IPS-18a (cell line): ENCODE results near the gene PTPRN2.

Source experiments
- H3K27ac ChIP-seq: one replicate; pipeline ENCODE4 v1.5.1; 2013; ENCODE audit warnings: low read length
- H3K27me3 ChIP-seq: one replicate; pipeline ENCODE4 v1.6.1; 2013; ENCODE audit warnings: mild to moderate bottlenecking, low read length; ENCODE audit not compliant: control insufficient read depth, insufficient read depth
- H3K36me3 ChIP-seq: one replicate; pipeline ENCODE4 v1.6.1; 2013; ENCODE audit warnings: low read depth, low read length; ENCODE audit not compliant: control insufficient read depth
- H3K4me1 ChIP-seq: one replicate; pipeline ENCODE4 v1.6.1; 2013; ENCODE audit warnings: low read depth, low read length; ENCODE audit not compliant: control insufficient read depth
- H3K4me3 ChIP-seq: one replicate; pipeline ENCODE4 v1.5.1; 2013; ENCODE audit warnings: low read length
- H3K9ac ChIP-seq: one replicate; pipeline ENCODE4 v1.6.1; 2013; ENCODE audit warnings: mild to moderate bottlenecking, low read length, moderate library complexity
- H3K9me3 ChIP-seq: one replicate; pipeline ENCODE4 v1.6.1; 2013; ENCODE audit warnings: low read depth, low read length; ENCODE audit not compliant: control insufficient read depth

The PTPRN2 gene

DNA sequence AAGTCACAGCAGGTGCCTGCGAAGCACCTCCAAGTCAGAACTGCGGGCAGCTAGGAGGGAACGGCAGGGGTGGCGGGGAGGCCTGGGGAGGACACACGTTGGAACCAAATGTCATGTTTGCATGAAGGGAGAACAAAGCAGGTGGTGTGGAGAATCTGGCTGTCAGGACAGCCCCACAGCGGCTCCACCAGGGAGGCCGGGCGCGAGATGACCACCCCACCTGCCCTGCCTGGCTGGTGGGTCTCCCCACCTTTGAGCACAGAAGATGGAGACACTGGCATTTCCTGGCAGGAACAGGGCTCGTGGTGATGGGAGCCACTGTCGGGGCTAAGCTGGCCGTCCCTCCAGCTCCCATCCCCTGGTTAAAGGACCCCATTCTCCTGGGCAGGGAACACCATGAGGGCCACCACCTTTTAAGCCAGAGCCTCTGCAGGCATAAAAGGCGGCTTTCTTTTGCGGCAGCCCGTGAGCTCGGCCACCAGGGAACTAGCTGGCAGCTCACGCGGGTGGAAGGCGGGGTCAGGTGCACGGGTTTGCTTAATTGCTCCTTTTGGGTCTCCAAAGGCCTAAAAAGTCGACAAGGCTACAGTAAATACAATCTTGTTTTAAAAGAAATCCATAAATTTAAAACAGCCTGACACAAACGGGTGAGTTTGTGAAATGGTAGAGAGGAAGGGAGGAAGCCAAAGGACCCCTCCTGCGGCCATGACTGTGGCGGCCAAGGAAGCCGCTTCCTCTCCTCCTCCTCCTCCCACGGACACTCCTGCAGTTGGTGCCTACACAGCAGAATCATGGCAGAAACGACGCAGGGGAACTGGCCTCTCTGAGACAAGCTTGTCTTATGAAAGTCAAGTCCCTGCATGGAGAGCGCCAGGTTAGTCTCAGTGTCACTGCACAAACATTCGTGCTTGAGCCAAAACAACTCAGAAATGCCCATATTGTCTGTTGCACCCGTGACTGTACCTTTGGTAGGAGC is 1037.0 kb downstream of the PTPRN2 start:
- H3K27ac ChIP-seq: no peak overlapping the region
- no peak overlapping the region for H3K4me3 ChIP-seq
- no peaks in the 10 kb centered on the region for H3K9me3 ChIP-seq
- H3K27me3 ChIP-seq: no peaks in the 10 kb centered on the region
- H3K36me3 ChIP-seq: no peaks in the 10 kb centered on the region
- H3K9ac ChIP-seq: no peak overlapping the region
- no peaks in the 10 kb centered on the region for H3K4me1 ChIP-seq

DNA sequence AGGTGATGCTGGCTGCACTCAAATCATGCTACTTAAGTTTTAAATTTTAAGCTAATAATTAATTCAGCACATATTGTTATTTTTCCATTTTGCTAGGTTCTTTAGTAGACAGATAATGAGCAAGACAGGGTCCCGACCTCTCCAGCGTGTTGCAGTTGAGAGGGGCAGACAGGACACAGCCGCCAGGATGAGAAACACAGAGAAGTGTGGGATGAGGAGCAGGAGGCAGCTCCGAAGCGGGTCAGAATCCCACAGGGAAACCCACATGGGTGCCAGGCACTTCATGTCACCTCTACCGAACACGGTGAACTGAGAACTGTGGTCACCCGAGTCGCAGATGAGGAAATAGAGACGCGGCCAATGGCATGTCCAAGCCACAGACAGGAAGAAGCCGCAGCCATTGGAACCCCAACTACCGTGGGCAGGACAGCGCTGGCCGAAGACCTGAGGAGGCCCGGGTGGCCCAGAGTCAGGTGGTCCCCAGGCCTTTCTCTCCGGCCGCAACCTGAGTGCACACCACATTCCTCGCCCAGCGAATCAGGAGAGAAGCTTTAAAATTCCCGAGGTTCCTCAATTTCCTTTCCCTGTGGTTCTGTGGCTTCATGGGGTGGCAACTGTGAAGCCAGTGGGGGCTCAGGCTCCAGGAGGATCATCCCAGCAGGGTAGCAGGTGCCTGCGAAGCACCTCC is 1037.9 kb downstream of the PTPRN2 start:
- no peak overlapping the region for H3K27ac ChIP-seq
- no peaks in the 10 kb centered on the region for H3K4me1 ChIP-seq
- H3K9ac ChIP-seq: no peak overlapping the region
- no peaks in the 10 kb centered on the region for H3K27me3 ChIP-seq
- no peak overlapping the region for H3K4me3 ChIP-seq
- H3K36me3 ChIP-seq: no peaks in the 10 kb centered on the region
- H3K9me3 ChIP-seq: no peaks in the 10 kb centered on the region

DNA sequence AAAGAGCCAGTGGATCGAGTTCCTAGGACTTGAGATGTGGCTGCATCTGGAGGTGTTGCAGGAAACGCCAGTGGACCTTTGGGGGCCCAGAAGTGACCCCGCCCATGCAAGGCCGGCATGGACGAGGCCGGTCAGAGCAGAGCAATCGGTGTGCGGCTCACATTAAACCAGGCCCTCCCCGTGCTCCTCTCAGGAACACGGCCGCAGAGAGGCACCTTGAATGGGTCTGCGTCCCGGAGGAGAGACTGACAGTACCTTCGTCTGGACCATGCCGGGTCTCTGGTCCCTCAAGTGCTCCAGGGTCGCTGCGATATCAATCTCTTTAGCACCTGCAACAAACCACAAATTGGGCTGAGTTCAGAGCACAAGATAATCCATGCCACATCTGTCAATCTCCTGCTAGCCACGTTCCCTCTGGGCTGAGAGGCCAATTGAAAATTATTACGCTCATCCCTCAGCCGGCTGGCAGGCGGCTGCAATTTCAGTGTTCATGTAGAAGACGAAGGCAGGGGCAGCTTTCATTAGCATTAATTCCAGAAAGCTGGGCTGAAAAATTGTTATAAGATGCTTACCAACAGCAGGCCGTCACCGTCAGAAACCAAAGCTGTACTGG is 1038.8 kb downstream of the PTPRN2 start:
- Histone ChIP-seq H3K27ac (no peak overlapping the region), H3K27me3 (no peaks in the 10 kb centered on the region), H3K9ac (no peak overlapping the region), H3K36me3 (no peaks in the 10 kb centered on the region), H3K9me3 (no peaks in the 10 kb centered on the region), H3K4me3 (no peak overlapping the region), H3K4me1 (no peaks in the 10 kb centered on the region)

DNA sequence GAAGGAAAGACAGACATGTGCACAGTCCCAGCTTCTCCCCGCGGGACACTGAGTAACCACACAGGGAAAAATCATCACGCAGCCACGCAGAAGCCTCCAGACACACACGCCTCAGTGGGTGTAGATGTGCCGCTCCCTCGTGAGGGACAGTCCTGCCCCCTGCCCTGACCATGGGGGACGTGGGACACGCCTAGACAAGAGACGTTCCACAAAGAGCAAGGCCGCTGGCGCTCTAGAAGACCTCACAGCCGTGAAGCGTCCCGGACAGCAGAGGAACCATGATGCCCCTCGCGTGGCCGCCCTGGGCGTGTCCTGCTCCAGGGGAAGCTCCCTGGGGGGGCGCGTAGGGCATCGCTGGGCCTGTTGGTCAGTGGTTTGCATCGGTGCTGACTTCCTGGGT is 1040.0 kb downstream of the PTPRN2 start:
- Histone ChIP-seq H3K9me3 (no peaks in the 10 kb centered on the region), H3K4me3 (no peak overlapping the region), H3K4me1 (no peaks in the 10 kb centered on the region), H3K27me3 (no peaks in the 10 kb centered on the region), H3K36me3 (no peaks in the 10 kb centered on the region), H3K27ac (no peak overlapping the region), H3K9ac (no peak overlapping the region)

DNA sequence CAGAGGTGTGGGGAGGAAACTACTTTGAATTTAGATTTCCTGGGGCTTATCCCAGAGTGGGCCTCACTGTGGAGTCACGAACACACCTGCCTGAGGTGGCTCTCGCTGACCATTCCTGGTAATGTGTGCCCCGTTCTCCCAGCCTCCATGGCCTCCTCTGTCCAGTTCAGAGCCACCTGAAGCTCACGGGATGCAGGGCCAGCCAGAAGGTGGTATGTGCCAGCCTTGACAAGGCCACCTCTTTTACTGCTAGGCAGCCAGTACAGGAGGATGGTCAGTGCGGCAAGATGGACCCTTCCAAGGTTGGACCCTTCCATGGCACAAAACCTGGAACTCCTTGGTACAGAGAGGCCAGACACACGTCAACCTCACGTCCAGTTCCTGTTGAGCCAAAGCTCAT is 1040.5 kb downstream of the PTPRN2 start:
- H3K27ac ChIP-seq: no peak overlapping the region
- no peaks in the 10 kb centered on the region for H3K4me1 ChIP-seq
- H3K9ac ChIP-seq: no peak overlapping the region
- no peaks in the 10 kb centered on the region for H3K9me3 ChIP-seq
- no peaks in the 10 kb centered on the region for H3K27me3 ChIP-seq
- H3K36me3 ChIP-seq: no peaks in the 10 kb centered on the region
- H3K4me3 ChIP-seq: no peak overlapping the region

DNA sequence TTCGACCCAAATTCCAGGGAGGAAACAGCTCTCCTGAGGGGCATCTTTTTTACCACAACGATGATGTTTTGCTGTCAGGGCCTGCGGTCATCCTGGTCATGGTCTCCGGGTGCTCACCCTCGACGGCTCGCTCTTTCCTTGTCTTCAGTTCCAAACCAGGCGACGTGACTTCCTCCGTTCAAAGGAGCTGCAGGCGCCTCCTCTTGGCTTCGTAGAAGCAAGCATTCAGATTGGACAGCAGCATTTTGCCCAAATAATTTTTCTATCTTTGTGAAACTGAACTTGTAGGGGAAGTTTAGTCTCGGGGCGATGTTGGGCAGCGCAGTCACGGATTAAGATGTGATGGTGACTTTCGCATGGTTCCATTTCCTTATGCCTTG is 1042.0 kb downstream of the PTPRN2 start:
- no peak overlapping the region for H3K4me3 ChIP-seq
- H3K27ac ChIP-seq: no peak overlapping the region
- no peaks in the 10 kb centered on the region for H3K4me1 ChIP-seq
- no peaks in the 10 kb centered on the region for H3K27me3 ChIP-seq
- no peaks in the 10 kb centered on the region for H3K36me3 ChIP-seq
- no peak overlapping the region for H3K9ac ChIP-seq
- no peaks in the 10 kb centered on the region for H3K9me3 ChIP-seq

DNA sequence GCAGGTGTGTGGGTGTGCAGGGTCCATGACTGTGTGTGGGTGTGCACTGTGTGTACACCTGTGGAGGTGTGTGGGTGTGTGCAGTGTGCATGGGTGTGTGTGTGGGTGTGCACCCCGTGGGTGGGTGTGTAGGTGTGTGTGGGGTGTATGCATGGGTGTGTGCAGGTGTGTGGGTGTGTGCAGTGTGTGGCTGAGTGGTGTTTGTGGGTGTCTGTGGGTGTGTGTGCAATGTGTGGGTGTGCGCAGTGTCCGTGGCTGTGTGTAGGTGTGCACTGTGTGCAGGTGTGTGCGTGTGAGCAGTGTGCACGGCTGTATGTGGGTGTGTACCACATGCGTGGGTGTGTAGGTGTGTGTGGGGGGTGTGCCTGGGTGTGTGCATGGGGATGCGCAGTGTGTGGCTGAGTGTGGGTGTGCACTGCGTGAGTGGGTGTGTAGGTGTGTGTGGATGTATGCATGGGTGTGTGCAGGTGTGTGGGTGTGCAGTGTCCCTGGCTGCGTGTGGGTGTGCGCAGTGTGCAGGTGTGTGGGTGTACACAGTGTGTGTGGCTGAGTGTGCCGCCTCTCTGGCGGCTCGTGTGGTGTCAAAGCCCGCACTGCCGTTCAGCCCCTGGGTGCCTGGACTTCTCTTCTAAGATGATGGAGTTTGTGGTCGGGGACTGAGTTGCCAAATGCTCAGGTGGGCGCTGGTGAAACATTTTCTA is 1042.5 kb downstream of the PTPRN2 start:
- Histone ChIP-seq H3K4me3 (no peak overlapping the region), H3K27ac (no peak overlapping the region), H3K9me3 (no peaks in the 10 kb centered on the region), H3K4me1 (no peaks in the 10 kb centered on the region), H3K36me3 (no peaks in the 10 kb centered on the region), H3K9ac (no peak overlapping the region), H3K27me3 (no peaks in the 10 kb centered on the region)

DNA sequence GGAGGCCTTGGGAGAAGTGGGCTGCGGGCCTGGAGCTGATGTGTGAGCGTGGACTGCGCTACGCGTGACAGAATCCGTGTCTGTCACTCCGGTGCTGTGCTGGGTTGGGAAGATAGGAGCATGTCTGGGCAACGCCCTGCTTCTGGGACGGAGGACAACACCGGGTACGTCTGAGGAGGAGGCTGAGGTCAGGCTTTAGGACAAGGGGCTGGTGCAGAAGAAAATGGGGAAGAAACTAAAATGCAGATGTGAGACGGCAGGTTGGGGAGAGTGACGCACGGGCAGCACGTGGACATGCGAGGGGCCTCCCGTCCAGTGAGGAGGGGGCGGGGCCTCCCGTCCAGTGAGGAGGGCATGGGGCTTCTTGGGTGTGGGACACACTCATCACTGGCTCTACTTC is 1043.4 kb downstream of the PTPRN2 start:
- Histone ChIP-seq H3K4me3 (no peak overlapping the region), H3K9me3 (no peaks in the 10 kb centered on the region), H3K27ac (no peak overlapping the region), H3K9ac (no peak overlapping the region), H3K27me3 (no peaks in the 10 kb centered on the region), H3K4me1 (no peaks in the 10 kb centered on the region), H3K36me3 (no peaks in the 10 kb centered on the region)

DNA sequence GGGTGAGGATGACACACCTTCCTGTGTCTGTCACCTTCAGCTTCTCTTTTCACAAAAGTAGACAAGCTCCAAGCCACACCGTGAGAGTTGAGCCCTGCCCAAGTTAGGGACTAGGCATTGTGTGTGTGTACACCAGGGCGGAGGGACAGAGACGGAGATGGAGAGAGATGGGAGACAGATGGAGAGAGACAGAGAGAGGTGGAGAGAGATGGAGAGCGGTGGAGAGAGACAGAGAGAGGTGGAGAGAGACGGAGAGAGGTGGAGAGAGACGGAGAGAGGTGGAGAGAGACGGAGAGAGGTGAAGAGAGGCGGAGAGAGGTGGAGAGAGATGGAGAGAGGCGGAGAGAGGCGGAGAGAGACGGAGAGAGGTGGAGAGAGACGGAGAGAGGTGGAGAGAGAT is 1043.8 kb downstream of the PTPRN2 start:
- H3K27me3 ChIP-seq: no peaks in the 10 kb centered on the region
- no peaks in the 10 kb centered on the region for H3K4me1 ChIP-seq
- no peak overlapping the region for H3K4me3 ChIP-seq
- H3K36me3 ChIP-seq: no peaks in the 10 kb centered on the region
- no peaks in the 10 kb centered on the region for H3K9me3 ChIP-seq
- H3K27ac ChIP-seq: no peak overlapping the region
- H3K9ac ChIP-seq: no peak overlapping the region

DNA sequence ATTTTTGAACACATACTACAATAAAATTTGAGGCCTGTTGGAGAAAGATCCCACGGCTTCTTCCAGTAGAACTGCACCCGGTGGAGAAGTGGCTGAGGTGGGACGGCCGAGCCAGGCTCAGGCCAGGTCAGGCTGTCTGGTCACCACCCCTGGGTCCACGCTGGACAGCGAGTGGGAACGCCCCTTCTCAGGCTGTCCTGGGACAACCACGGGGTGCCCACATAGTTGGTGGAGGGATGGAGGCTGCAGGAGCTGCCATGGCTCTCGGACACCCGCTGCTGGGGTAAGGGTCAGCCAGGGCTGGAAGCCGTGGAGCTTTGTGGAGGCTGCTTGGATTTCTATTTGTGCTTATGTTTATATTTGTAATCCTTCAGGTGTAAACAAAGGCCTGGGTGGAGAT is 1044.3 kb downstream of the PTPRN2 start:
- H3K4me3 ChIP-seq: no peak overlapping the region
- no peaks in the 10 kb centered on the region for H3K4me1 ChIP-seq
- H3K9ac ChIP-seq: no peak overlapping the region
- H3K27ac ChIP-seq: no peak overlapping the region
- H3K9me3 ChIP-seq: no peaks in the 10 kb centered on the region
- no peaks in the 10 kb centered on the region for H3K36me3 ChIP-seq
- H3K27me3 ChIP-seq: no peaks in the 10 kb centered on the region
